ENCODE data around the gene ARHGEF19. TPM values are rescaled to one million over a fixed set of nuclear protein-coding genes. Genes with fewer than 3 reads are reported as not detected.

The ARHGEF19 gene
- total RNA-seq, 1 experiment from 2014 or later = 21.1 TPM

- no peak overlapping the region for H2BK12ac ChIP-seq (ENCODE audit: insufficient read length, low read depth, low read length)
- H3K27ac Mint-ChIP-seq = no peak overlapping the region
- TF ChIP-seq, protein P1, sequence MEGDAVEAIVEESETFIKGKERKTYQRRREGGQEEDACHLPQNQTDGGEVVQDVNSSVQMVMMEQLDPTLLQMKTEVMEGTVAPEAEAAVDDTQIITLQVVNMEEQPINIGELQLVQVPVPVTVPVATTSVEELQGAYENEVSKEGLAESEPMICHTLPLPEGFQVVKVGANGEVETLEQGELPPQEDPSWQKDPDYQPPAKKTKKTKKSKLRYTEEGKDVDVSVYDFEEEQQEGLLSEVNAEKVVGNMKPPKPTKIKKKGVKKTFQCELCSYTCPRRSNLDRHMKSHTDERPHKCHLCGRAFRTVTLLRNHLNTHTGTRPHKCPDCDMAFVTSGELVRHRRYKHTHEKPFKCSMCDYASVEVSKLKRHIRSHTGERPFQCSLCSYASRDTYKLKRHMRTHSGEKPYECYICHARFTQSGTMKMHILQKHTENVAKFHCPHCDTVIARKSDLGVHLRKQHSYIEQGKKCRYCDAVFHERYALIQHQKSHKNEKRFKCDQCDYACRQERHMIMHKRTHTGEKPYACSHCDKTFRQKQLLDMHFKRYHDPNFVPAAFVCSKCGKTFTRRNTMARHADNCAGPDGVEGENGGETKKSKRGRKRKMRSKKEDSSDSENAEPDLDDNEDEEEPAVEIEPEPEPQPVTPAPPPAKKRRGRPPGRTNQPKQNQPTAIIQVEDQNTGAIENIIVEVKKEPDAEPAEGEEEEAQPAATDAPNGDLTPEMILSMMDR (conservative IDR thresholded peaks at IDR 0.05) = no peak
- H3K9ac ChIP-seq (ENCODE audit: extremely low read depth, insufficient read length, low read length) = no peak overlapping the region
- no peak overlapping the region for H4K8ac ChIP-seq (replicated peaks; ENCODE audit: insufficient read length, low read depth, low read length)
- H3K36me3 Mint-ChIP-seq (ENCODE audit: insufficient read depth in 1 of 3, low read depth in 3 of 3) = peaks cover 22 to 53% (median 24%) of the 10 kb centered on the region in 3 experiments; a peak in 6 of 7 replicates
- no peaks in the 10 kb centered on the region for H4K20me1 ChIP-seq (ENCODE audit: control insufficient read depth, insufficient read depth, insufficient read length)
- no peak overlapping the region for H3K4me2 ChIP-seq (ENCODE audit: insufficient read depth, insufficient read length, low read length)
- H2BK5ac ChIP-seq (ENCODE audit: insufficient read length, low read length) = no peak overlapping the region
- H2BK20ac ChIP-seq (ENCODE audit: low read depth, low read length, poor library complexity, severe bottlenecking) = no peak overlapping the region
- H2BK15ac ChIP-seq (ENCODE audit: low read depth, low read length) = no peak overlapping the region
- peaks cover 64% of the 10 kb centered on the region in 2 experiments for H3K4me1 Mint-ChIP-seq
- no peak overlapping the region for H3K14ac ChIP-seq (ENCODE audit: insufficient read depth, low read length)
- peaks cover 20% of the 10 kb centered on the region for H3K4me1 ChIP-seq (ENCODE audit: insufficient read depth, low read length)
- no peak overlapping the region for H3K4me3 Mint-ChIP-seq
- H2AFZ ChIP-seq (ENCODE audit: low read length) = no peak overlapping the region
- H3K27ac ChIP-seq (ENCODE audit: insufficient read length, low read depth, low read length) = no peak overlapping the region
- DNase-seq = no peak
- WGBS (ENCODE audit: extremely low coverage, insufficient read length, low lambda C conversion rate) = no CpG with 5 or more reads among the region's 7 CpGs
- no peak overlapping the region for H2AK5ac ChIP-seq (ENCODE audit: insufficient read length, low read length)
- H3K23me2 ChIP-seq (ENCODE audit: insufficient read length, low read depth, low read length, poor library complexity, severe bottlenecking) = peaks cover 8% of the 10 kb centered on the region
- H3K9me3 ChIP-seq (ENCODE audit: control insufficient read depth, low read depth, low read length) = no peaks in the 10 kb centered on the region
- H3K79me2 ChIP-seq (ENCODE audit: insufficient read depth, low read length) = peaks cover 35% of the 10 kb centered on the region; the same call in 1 of the 2 replicates
- no peak overlapping the region for H3T11ph ChIP-seq (ENCODE audit: low read length)
- H3K4ac ChIP-seq (ENCODE audit: low read depth, low read length) = no peak overlapping the region
- no peak overlapping the region for H3K56ac ChIP-seq (ENCODE audit: insufficient read length, low read depth, low read length)
- no peak overlapping the region for H3K18ac ChIP-seq (ENCODE audit: insufficient read length, low read depth, low read length)
- H3K9me3 Mint-ChIP-seq = no peaks in the 10 kb centered on the region
- H4K5ac ChIP-seq (ENCODE audit: insufficient read length, low read depth, low read length) = no peak overlapping the region
- no peaks in the 10 kb centered on the region for H3K27me3 ChIP-seq (ENCODE audit: insufficient read depth, low read length)
- no peak overlapping the region for H3K23ac ChIP-seq (ENCODE audit: insufficient read length, low read depth, low read length)
- H3K27me3 Mint-ChIP-seq (ENCODE audit: low read depth) = no peaks in the 10 kb centered on the region
- peaks cover 7% of the 10 kb centered on the region for H3K79me1 ChIP-seq (ENCODE audit: insufficient read depth, low read depth, low read length, poor library complexity, severe bottlenecking)
- H2BK120ac ChIP-seq (ENCODE audit: low read depth, low read length, poor library complexity, severe bottlenecking) = no peak overlapping the region
- no peak overlapping the region for H4K91ac ChIP-seq (ENCODE audit: insufficient read length, low read depth, low read length)
Observed at GRCh38 chr1:16149146-16149545, 63.3 kb downstream of the ARHGEF19 start.
